Measurements from ENCODE around the gene CUX1.

DNA sequence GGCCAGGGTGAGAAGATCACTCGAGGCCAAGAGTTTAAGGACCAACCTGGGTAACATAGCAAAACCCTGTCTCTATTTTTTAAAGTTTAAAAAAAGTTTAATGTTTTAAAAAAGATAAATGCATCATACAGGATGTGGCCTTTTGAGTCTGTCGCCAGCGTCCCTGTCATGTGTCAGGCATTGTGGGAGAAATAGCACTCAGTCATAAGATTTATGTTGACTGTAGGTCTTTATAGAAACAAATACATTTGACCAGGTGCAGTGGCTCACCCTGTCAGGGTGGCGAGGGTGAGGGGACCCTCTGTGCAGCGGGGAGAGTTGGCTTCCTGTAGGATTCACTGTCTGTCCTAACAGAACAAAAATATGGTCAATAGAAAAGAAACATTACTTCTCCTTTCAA lies 405.8 kb downstream of the CUX1 start:
- no peak for TF ChIP-seq EZH2 (optimal IDR thresholded peaks at IDR 0.05; ENCODE audit: low read depth, low read length)
- TF ChIP-seq, protein P1, sequence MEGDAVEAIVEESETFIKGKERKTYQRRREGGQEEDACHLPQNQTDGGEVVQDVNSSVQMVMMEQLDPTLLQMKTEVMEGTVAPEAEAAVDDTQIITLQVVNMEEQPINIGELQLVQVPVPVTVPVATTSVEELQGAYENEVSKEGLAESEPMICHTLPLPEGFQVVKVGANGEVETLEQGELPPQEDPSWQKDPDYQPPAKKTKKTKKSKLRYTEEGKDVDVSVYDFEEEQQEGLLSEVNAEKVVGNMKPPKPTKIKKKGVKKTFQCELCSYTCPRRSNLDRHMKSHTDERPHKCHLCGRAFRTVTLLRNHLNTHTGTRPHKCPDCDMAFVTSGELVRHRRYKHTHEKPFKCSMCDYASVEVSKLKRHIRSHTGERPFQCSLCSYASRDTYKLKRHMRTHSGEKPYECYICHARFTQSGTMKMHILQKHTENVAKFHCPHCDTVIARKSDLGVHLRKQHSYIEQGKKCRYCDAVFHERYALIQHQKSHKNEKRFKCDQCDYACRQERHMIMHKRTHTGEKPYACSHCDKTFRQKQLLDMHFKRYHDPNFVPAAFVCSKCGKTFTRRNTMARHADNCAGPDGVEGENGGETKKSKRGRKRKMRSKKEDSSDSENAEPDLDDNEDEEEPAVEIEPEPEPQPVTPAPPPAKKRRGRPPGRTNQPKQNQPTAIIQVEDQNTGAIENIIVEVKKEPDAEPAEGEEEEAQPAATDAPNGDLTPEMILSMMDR (IDR thresholded peaks at IDR 0.05; ENCODE audit: low read length): no peak

All from MM.1S (cell line).